Endothelial cell (in vitro differentiated cells): ENCODE measurements around the gene SLC43A3. TPM values are rescaled to one million over a fixed set of nuclear protein-coding genes. Genes with fewer than 3 reads are reported as not detected.
"Not testable (repeated sequence)": the region's sequence is repeated elsewhere in the genome, so short reads cannot be mapped to it uniquely, and the experiment has no call there.

ENCODE experiments used
- DNase-seq: peaks from one replicate; pipeline ENCODE4 v3.0.0; 2021; ENCODE audit warnings: low spot score
- H3K27ac Mint-ChIP-seq: one replicate; pipeline ENCODE4 v1.8.0; 2021; ENCODE audit warnings: mixed read lengths, inconsistent platforms; ENCODE audit not compliant: unreplicated experiment
- H3K27me3 Mint-ChIP-seq: one replicate; pipeline ENCODE4 v1.8.0; 2021; ENCODE audit warnings: mild to moderate bottlenecking, moderate library complexity, mixed read lengths, inconsistent platforms; ENCODE audit not compliant: unreplicated experiment
- H3K36me3 Mint-ChIP-seq: one replicate; pipeline ENCODE4 v1.8.0; 2021; ENCODE audit warnings: mild to moderate bottlenecking, low read depth, mixed read lengths, inconsistent platforms; ENCODE audit not compliant: unreplicated experiment
- H3K4me1 Mint-ChIP-seq: one replicate; pipeline ENCODE4 v1.8.0; 2021; ENCODE audit warnings: mild to moderate bottlenecking, mixed read lengths, inconsistent platforms; ENCODE audit not compliant: unreplicated experiment
- H3K4me3 Mint-ChIP-seq: one replicate; pipeline ENCODE4 v1.8.0; 2021; ENCODE audit warnings: mild to moderate bottlenecking, mixed read lengths, inconsistent platforms; ENCODE audit not compliant: unreplicated experiment
- H3K9me3 Mint-ChIP-seq: one replicate; pipeline ENCODE4 v1.8.0; 2021; ENCODE audit warnings: mixed read lengths, inconsistent platforms; ENCODE audit not compliant: unreplicated experiment
- total RNA-seq: library from RNA; stranded (reverse); fragmentation: NEBNext Ultra II Directional; extraction: Animal tissue kit (Norgen Biotek cat#: 25700); gene quantifications from one replicate; pipeline ENCODE4 v1.2.1, GENCODE V29; 2021; ENCODE audit not compliant: unreplicated experiment
- TF ChIP-seq, protein P1 (sequence below): fragments of 200-600 bp; sonication (generic); IDR thresholded peaks from one replicate; pipeline ENCODE4 v1.5.0; 2021; ENCODE audit warnings: antibody characterized with exemption; ENCODE audit not compliant: unreplicated experiment

The SLC43A3 gene
- total RNA-seq, 1 donor from 2014 or later: 17.5 TPM

DNA sequence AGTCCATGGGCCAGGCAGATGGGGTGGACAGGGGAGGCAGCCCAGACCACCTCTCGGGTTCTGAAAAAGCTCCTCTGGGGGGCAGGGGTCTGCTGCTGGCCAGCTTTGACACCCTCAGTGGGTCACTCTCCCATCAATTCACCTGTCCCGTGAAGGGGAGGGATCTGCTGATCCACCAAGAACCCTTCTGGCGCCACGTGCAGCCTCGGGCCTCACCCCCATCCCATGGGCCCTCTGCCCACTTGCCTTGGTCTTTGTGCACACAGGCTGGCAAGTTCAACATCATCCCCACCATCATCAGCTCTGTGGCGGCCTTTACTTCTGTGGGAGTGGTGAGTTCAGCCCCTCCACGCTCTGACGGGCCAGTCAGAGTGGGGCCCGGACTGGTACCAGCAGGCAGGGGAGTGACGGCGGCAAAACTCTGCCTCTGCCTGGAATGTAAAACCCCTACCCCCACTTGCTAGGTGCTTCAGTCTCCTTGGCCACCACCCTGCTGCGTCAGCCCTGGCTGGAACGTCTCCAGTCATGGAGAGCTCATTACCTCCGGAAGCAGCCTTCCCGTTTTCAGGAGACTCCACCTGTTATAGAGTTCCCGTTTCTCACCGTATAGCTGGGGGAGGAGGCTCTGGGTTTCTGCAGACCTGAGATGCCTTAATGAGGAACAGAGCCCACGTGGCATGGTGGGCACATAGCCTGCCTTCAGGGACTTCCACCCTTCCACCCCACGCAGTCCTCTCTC, 58.6 kb downstream of the SLC43A3 start:
- DNase-seq: no peak
- Mint-ChIP-seq H3K36me3 (no peaks in the 10 kb centered on the region), H3K27me3 (peaks cover 2% of the 10 kb centered on the region), H3K9me3 (no peaks in the 10 kb centered on the region), H3K4me3 (no peak overlapping the region), H3K4me1 (peaks cover 3% of the 10 kb centered on the region), H3K27ac (no peak overlapping the region)
- TF ChIP-seq, protein P1, sequence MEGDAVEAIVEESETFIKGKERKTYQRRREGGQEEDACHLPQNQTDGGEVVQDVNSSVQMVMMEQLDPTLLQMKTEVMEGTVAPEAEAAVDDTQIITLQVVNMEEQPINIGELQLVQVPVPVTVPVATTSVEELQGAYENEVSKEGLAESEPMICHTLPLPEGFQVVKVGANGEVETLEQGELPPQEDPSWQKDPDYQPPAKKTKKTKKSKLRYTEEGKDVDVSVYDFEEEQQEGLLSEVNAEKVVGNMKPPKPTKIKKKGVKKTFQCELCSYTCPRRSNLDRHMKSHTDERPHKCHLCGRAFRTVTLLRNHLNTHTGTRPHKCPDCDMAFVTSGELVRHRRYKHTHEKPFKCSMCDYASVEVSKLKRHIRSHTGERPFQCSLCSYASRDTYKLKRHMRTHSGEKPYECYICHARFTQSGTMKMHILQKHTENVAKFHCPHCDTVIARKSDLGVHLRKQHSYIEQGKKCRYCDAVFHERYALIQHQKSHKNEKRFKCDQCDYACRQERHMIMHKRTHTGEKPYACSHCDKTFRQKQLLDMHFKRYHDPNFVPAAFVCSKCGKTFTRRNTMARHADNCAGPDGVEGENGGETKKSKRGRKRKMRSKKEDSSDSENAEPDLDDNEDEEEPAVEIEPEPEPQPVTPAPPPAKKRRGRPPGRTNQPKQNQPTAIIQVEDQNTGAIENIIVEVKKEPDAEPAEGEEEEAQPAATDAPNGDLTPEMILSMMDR: no peak

GRCh38 chr11:57364851-57365660, 61.9 kb downstream of the SLC43A3 start:
- no peaks in the 10 kb centered on the region for H3K36me3 Mint-ChIP-seq
- H3K9me3 Mint-ChIP-seq: no peaks in the 10 kb centered on the region
- DNase-seq: no peak
- no peak overlapping the region for H3K27ac Mint-ChIP-seq
- no peaks in the 10 kb centered on the region for H3K4me1 Mint-ChIP-seq
- H3K4me3 Mint-ChIP-seq: no peak overlapping the region
- peaks cover 4% of the 10 kb centered on the region for H3K27me3 Mint-ChIP-seq
- TF ChIP-seq, protein P1: no peak

GRCh38 chr11:57363131-57364080, 63.5 kb downstream of the SLC43A3 start:
- no peak overlapping the region for H3K27ac Mint-ChIP-seq
- H3K4me1 Mint-ChIP-seq: no peaks in the 10 kb centered on the region
- DNase-seq: no peak
- H3K36me3 Mint-ChIP-seq: no peaks in the 10 kb centered on the region
- TF ChIP-seq, protein P1: no peak
- H3K27me3 Mint-ChIP-seq: peaks cover 5% of the 10 kb centered on the region
- no peaks in the 10 kb centered on the region for H3K9me3 Mint-ChIP-seq
- H3K4me3 Mint-ChIP-seq: no peak overlapping the region

DNA sequence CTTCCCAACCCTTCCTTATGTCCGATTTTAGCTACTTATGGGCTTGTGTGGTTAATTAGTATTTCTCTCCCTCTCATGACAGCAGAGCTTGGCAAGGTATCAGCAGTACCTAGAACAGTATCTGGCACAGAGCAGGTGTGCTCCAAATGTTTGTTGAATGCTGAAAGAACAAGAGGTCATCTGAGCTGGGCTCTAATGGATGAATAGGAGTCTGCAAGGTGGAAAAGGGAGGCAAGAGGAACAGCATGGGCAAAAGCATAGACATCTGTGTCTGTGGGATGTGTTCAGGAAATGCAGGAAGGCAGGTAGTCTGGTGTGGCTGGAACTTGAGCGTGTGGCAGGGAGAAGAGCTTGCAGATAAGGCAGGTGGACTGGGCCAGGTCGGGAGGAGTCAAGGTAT, 65.0 kb downstream of the SLC43A3 start:
- TF ChIP-seq, protein P1: no peak
- H3K4me1 Mint-ChIP-seq: no peaks in the 10 kb centered on the region
- H3K4me3 Mint-ChIP-seq: no peak overlapping the region
- H3K36me3 Mint-ChIP-seq: no peaks in the 10 kb centered on the region
- no peak for DNase-seq
- H3K9me3 Mint-ChIP-seq: no peaks in the 10 kb centered on the region
- no peak overlapping the region for H3K27ac Mint-ChIP-seq
- H3K27me3 Mint-ChIP-seq: peaks cover 5% of the 10 kb centered on the region

DNA sequence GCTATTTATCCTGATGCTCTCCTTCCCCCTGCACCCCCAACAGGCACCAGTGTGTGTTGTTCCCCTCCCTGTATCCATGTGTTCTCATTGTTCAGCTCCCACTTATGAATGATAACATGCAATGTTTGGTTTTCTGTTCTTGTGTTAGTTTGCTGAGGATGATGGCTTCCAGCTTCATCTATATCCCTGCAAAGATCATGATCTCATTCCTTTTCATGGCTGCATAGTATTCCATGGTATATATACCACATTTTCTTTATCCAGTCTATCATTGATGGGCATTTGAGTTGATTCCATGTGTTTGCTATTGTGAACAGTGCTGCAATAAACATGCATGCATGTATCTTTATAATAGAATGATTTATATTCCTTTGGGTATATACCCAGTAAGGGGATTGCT, 65.5 kb downstream of the SLC43A3 start:
- H3K27me3 Mint-ChIP-seq, H3K4me1 Mint-ChIP-seq, DNase-seq, H3K4me3 Mint-ChIP-seq, H3K27ac Mint-ChIP-seq, H3K36me3 Mint-ChIP-seq, H3K9me3 Mint-ChIP-seq: not testable (repeated sequence)
